HK-2 (cell line): Measurements from ENCODE around the gene FALEC.

ENCODE experiments used
- DNase-seq: peaks from one replicate; pipeline ENCODE4 v3.0.0-alpha.2; 2018; ENCODE audit not compliant: unreplicated experiment

Gene FALEC

DNA sequence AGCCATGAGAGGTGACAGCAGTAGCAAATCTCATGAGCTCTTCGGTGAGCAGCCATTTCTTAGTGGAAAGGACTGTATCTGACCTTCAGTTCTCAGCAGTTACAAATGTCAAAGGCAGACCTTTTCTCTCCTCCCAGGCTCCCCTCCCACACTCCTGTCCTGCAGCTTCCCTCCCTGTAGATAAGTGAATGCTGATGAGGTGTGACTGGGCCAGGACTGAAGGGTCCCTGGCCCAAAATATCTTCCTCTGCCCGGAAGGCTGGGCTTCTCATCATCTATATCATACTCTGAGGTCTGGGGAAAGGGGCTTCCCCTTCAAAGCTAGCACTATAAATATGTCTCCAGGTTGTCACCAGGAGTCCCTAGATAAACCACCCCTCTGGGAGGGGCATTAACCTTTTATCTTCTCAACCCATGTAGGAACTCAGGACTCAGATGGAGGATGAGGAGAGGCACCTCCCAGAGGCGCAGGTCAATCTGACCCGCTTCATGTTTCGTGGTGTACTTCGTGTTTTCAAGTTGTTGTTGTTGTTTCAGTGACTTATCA is 30.0 kb downstream of the FALEC start:
- no peak for DNase-seq

DNA sequence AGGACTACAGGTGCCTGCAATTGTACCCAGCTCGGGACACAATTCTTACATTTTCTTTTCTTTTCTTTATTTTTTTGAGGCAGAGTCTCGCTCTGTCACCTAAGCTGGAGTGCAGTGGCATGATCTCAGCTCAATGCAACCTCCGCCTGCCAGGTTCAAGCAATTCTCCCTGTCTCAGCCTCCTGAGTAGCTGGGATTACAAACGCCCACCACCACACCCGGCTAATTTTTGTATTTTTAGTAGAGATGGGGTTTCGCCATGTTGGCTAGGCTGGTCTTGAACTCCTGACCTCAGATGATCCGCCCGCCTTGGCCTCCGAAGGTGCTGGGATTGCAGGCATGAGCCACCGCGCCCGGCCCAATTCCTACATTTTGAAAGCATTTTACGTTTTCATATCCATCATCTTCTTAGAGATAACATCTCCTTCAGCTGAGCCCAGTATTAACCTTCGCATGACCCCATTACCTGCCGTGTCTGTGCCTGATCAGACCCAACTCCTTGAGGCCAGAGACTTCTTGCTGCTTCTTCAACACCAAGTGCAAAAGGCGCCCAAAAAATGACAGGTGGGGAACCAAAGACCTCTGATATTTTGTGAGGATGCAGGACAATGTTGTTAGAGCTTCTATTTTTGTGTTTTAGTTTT is 30.9 kb downstream of the FALEC start:
- no peak for DNase-seq

DNA sequence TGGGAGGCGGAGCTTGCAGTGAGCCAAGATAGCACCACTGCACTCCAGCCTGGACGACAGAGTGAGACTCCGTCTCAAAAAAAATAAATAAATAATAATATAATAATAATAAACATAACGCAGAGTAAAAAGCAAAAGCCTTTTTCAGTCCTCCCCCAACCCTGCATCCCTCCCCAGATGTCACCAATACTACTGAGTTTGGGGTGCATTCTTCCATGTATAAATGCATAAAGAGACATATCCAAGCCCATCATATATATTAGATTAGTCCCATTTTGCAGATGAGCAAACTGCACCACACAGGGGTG is 32.7 kb downstream of the FALEC start:
- DNase-seq = no peak

DNA sequence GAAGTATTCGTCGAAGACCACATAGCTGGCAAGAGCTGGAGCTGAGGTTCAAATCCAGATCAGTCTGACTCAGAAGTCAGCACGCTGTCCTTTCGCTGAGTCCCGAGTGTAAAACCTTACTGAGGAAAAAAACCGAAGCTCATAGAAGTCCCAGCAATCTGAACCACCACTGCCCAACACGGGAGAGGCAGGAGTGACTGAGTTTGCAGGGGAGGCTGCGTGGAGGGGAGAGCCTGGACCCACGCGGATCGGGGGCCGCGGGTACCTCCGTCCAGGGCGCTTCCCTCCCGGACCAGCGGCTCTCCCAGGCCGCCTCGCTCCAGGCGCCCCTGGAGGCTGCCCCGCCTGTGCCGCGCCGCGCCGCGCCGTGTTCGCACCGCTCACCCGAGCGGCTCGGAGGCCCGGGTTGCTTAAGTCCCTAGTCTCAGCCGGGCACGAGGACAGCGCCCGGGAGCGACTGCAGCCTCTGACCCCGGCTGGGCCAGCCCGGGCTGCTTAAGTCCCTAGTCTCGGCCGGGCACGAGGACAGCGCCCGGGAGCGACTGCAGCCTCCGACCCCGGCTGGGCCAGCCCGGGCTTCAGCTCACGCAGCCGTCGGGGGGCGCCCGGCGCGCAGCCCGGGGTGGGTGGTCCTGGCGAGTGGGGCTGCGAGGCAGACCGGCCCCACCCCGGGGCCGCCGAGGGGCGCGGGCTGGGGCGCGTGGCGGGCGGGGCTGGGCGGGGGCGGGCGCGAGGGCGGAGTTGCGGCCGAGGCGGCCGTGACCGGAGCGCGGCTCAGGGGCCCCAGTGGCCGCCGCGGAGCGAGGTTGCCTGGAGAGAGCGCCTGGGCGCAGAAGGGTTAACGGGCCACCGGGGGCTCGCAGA is 33.3 kb downstream of the FALEC start, which contains the start of gene ADAMTSL4:
ADAMTSL4 (plus strand) TSS at position 777 of the 864 bp plus-strand sequence. CDS start 2,881 bp downstream, outside the sequence.
- DNase-seq = peak; percentile 74

DNA sequence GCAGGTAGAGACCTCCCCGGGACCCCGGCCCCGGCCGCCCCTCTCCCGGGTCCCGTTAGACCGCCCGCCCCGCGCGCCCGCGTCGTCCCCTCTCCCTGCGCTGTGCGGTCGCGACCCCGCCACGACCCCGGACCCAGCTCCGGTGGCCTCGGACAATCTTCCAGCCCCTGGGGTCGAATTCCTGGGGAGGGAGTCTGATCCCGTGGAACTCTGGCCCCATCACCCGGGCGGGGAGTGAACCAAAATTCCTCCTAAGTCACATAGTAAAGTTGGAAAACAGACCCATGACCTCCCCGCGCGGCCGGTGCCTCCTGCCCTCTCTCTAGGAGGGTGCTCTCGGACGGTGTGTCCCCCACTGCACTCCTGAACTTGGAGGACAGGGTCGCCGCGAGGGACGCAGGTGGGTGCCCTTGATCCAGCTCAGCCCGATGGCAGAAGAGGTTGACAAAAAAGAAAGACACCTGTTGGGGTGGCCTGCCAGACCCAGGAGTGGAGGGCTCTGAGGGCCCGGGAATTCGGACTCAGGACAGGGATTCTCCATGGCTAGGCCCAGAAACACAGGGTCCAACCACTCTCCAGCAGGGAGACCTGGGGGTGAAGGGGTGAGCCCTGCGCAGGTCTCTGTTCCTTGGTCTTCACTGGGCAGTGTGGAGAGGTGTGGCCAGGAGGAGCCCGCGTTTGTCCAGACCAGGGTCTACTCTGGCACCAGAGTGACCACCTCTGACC is 34.1 kb downstream of the FALEC start:
- DNase-seq = no peak

DNA sequence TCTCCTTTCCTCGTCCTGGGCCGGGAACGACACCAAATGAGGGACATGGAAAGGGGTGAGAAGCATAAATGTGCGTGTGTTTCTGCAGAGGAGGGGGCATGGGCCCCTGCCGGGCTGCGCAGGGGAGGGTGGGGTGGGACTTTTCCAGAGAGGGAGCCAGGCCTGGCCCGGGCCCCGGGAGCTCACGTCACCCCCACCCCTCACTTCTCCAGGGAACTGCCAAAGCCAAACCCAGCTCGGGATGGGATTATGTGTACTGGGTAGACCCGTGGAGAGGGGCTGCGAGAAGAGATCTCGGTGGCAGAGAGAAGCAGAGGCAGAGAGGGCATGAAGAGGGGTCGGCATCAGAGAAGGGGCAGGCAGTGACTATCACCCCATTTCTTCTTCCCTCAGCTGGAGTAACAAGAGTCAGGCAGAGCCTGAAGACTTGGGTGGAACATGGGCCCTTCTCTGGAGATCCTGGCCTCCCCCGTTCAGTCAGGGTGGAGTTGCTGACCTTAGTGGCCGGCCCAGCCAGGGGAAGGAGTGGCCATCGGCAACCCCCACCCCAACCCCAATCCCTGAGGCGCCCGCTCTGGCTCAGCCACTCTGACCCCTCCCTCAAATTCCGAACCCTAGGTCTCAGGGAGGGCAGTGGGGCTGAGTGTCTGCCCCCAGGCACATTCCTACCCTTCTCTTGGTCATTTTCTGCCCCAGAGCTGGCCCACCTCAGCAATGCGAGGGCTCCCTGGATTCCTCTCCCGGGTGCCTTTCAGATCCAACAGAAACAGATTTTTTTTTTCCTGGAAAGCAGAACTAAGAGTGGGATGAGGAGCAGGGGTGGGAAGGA is 34.9 kb downstream of the FALEC start:
- no peak for DNase-seq

DNA sequence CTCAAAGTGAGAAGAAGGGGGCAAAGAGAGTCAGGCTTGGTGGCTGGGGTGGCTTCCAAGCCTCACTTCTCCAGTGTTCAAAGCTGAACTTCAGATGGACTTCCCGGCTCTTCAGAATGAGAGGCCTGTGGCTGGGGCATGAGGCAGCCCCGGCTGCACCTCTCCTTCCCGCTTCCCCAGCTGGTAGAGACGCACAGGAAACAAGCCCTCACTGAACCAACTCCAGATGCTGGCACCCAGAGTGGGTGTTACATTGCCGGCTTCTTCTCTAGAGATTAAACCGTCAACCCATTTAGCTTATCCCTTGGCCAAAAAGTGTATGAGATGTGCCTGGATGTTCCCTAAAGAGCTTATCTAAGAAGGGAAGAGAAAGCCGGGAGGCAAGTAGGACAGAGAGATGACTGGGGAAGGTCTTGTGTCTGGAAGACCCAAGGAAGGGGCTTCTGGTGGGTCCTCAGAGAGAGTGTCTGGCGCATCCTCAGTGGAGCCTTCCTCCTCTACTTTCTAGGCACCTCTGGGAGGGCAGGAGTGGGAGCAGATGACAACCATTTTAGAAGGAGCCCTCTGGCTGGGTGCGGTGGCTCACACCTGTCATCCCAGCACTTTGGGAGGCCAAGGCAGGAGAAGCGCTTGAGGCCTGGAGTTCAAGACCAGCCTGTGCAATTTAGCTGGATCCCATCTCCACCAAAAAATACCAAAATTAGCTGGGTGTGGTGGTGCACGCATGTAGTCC is 35.7 kb downstream of the FALEC start:
- DNase-seq = no peak

DNA sequence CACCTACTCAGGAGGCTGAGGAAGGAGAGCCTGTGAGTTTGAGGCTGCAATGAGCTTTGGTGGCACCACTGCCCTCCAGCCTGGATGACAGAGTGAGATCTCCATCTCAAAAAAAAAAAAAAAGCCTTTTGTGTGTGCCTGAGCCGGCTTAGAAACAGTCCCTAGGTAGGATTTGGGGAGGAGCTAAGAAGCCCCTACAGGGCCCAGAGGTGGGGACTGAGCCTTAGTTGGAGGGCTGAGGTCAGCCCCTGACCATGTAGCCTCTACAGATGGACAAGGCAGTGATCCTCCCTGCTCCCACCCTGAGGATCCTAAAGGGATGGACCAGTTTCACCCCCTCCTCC is 36.2 kb downstream of the FALEC start:
- DNase-seq = no peak

DNA sequence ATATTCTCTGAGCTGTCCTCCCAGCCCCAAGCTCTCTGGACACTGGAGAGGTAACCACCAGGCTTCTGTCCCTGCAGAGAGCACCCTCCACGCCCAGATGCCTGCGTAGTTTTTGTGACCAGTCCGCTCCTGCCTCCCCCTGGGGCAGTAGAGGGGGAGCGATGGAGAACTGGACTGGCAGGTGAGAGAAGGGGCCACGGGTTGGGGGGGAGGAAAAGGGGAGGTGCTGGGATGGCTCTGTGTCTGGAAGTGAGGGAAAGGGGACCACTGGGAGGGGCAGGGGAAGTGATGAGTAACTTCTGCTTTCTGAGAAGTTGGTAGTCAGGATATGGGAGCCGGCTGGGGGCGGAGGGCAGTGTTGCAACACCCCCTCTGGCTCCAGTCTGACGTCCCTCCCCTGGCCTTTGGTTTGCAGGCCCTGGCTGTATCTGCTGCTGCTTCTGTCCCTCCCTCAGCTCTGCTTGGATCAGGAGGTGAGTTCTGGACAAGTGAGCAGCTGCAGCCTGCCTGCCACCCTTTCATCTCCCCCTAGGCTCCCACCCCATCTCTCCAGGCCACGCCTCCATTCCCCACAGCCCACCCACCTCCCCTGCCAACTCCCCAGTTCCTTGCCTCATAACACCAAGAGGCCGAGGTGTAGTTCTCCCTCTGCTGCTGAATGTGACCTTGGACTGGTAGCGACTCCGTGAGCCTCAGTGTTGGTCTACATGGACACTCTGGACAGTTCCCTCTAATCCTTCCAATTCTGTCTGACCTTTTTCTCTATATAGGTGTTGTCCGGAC is 36.8 kb downstream of the FALEC start:
- DNase-seq = no peak

DNA sequence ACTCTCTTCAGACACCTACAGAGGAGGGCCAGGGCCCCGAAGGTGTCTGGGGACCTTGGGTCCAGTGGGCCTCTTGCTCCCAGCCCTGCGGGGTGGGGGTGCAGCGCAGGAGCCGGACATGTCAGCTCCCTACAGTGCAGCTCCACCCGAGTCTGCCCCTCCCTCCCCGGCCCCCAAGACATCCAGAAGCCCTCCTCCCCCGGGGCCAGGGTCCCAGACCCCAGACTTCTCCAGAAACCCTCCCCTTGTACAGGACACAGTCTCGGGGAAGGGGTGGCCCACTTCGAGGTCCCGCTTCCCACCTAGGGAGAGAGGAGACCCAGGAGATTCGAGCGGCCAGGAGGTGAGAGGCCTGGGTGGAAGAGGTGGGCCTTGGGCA is 37.3 kb downstream of the FALEC start:
- no peak for DNase-seq

DNA sequence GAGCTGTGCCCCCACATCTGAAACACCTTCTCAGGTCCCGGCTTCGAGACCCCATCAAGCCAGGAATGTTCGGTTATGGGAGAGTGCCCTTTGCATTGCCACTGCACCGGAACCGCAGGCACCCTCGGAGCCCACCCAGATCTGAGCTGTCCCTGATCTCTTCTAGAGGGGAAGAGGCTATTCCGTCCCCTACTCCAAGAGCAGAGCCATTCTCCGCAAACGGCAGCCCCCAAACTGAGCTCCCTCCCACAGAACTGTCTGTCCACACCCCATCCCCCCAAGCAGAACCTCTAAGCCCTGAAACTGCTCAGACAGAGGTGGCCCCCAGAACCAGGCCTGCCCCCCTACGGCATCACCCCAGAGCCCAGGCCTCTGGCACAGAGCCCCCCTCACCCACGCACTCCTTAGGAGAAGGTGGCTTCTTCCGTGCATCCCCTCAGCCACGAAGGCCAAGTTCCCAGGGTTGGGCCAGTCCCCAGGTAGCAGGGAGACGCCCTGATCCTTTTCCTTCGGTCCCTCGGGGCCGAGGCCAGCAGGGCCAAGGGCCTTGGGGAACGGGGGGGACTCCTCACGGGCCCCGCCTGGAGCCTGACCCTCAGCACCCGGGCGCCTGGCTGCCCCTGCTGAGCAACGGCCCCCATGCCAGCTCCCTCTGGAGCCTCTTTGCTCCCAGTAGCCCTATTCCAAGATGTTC is 38.0 kb downstream of the FALEC start:
- DNase-seq = no peak

DNA sequence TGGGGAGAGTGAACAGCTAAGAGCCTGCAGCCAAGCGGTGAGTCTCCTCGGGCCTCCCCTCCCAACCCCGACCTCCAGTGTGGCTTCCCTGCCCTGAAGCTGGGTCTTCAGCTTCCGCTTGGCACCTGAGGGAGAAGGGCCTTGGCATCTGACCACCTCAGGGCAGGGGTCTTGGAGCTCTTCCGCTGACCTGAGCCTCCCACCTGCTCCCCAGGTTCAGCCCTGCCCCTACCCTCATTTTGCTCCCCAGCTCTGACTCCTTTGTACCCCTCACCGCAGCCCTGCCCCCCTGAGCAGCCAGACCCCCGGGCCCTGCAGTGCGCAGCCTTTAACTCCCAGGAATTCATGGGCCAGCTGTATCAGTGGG is 38.5 kb downstream of the FALEC start:
- no peak for DNase-seq

DNA sequence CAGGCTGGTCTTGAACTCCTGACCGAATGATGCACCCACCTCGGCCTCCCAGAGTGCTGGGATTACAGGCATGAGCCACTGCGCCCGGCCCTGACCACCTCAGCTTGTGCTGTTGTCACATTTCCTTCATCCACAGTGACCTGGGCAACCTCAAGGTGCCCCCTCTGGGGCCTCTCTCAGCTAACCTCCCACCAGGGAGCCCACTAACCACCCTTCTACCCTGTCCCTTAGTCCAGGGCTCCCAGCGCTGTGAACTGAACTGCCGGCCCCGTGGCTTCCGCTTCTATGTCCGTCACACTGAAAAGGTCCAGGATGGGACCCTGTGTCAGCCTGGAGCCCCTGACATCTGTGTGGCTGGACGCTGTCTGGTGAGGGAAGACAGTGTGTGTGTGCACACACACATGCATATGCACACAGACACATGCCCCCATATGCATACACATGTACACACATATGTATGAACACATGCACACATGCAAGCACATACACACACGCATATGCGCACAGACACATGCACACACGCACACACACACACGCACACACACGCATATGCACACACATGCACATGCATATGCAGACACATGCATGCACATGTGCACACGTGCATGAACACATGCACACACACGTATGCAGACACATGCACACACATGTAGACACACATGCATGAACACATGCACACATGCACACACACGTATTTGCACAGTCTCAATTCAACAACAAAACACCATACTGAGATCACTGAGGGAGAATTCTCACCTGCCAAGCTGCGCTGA is 39.8 kb downstream of the FALEC start:
- DNase-seq = no peak

DNA sequence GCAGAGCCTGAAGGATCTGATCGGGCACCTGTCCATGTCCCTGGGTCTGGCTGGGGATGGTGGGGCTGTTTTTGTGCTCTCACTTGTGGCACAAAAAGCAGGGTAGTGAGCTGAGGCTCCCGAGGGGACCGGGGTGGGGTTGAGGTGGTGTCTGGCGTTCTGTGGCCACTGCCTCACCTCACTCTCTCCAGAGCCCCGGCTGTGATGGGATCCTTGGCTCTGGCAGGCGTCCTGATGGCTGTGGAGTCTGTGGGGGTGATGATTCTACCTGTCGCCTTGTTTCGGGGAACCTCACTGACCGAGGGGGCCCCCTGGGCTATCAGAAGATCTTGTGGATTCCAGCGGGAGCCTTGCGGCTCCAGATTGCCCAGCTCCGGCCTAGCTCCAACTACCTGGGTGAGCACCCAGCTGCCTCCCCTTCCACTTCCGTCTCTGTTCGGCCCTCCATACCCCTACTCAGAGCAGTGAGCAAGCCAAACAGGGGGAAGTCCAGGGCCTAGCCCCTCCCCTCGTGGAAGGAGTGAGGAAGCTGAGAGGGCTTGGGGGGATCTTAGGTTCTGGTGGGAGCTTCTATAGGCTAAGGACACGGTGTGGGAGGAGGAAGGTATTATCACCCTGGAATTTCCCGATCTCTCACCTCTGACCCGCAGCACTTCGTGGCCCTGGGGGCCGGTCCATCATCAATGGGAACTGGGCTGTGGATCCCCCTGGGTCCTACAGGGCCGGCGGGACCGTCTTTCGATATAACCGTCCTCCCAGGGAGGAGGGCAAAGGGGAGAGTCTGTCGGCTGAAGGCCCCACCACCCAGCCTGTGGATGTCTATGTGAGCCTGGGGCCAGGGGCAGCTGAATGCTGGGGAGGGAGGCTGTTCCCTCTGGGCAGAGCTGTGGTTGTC is 40.7 kb downstream of the FALEC start:
- no peak for DNase-seq

DNA sequence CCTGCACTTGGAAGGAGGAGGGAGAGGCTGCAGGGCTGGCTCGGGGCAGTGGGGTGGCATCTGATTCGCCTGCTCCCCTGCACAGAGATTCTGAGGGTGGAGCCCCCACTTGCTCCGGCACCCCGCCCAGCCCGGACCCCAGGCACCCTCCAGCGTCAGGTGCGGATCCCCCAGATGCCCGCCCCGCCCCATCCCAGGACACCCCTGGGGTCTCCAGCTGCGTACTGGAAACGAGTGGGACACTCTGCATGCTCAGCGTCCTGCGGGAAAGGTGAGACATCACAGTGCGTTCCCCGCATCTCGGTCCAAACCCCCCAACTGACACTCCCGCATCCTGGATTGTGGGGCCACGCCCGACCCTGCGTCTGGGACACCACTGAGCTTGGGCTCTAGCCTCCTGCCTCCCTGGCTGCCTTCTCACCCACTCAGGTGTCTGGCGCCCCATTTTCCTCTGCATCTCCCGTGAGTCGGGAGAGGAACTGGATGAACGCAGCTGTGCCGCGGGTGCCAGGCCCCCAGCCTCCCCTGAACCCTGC is 41.6 kb downstream of the FALEC start:
- no peak for DNase-seq

DNA sequence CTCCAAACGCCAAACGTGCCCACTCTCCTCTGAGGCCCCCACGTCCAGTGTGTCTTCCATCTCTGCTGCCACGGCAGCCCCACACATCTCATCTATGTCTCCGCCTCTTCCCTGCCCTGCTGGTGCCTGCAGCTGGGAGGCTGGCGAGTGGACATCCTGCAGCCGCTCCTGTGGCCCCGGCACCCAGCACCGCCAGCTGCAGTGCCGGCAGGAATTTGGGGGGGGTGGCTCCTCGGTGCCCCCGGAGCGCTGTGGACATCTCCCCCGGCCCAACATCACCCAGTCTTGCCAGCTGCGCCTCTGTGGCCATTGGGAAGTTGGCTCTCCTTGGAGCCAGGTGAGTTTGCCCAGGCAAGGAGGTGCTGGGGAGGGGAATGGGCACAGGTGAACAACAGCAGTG is 42.3 kb downstream of the FALEC start:
- no peak for DNase-seq

DNA sequence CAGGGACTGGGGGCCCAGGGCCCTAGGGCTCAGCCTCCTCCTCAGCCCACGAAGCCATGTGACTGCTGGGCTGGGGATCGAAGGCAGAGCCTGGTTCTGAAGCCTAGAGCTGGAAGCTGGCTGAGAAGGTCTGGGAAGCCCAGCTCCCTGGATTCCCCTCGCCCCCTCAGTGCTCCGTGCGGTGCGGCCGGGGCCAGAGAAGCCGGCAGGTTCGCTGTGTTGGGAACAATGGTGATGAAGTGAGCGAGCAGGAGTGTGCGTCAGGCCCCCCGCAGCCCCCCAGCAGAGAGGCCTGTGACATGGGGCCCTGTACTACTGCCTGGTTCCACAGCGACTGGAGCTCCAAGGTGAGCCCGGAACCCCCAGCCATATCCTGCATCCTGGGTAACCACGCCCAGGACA is 42.8 kb downstream of the FALEC start:
- DNase-seq = no peak
